Posterior cingulate gyrus (tissue), 11 donors: ENCODE data around the gene USH2A.
"Not testable (repeated sequence)": the region's sequence is repeated elsewhere in the genome, so short reads cannot be mapped to it uniquely, and the experiment has no call there.

Source experiments
- DNase-seq, 10 donors: peaks; one replicate each; pipeline versions ENCODE4 v3.0.0 to v3.0.0-alpha.2; 2020 to 2021; ENCODE audit warnings: mixed read lengths in 3 of 10
- intact Hi-C: fragments of 100-400 bp; cut with DNase I; formaldehyde crosslinking; loops from one replicate; pipeline ENCODE4 v1.15.1; 2023

The USH2A gene

GRCh38 chr1:216057947-216058346, 365.3 kb downstream of the USH2A start:
- no peak for DNase-seq
- intact Hi-C loops, result no loop called here

DNA sequence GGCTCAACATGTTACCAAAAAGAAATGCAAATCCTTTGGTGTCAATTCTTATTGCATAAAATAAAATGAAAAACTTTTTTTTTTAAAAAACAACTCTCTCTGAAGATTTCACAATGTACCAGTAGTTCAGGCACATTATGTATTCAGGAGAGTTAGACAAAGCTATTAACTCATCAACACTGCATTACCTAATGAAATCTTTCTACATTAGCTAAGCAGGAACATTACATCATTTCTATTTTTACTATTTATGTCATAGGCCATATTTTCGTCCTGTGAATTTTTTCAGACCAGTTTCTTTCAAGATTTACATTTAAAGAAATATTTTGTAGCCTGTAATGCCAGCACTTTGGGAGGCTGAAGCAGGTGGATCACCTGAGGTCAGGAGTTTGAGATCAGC, 366.2 kb downstream of the USH2A start:
- intact Hi-C loops, result no loop called here
- DNase-seq, result no peak

DNA sequence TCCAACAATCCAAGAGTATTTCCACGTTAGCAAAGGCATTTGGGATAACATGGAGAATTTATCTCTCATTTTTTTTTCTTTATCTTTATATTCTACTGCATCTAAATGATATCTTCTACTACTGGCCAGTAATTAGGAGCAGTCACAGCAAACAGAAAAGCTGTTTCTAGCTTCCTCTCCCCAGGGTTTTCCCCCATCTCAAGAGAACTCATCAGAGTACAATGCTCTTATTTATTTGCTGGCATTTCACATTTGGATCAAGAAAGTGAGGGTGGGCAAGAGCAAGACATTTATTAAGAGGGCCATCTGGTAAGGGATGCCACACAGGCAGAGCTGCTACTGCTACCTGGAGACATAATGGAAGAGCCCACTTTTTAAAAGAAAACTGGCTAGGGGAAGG, 368.2 kb downstream of the USH2A start:
- intact Hi-C loops, result no loop called here
- DNase-seq, result no peak

DNA sequence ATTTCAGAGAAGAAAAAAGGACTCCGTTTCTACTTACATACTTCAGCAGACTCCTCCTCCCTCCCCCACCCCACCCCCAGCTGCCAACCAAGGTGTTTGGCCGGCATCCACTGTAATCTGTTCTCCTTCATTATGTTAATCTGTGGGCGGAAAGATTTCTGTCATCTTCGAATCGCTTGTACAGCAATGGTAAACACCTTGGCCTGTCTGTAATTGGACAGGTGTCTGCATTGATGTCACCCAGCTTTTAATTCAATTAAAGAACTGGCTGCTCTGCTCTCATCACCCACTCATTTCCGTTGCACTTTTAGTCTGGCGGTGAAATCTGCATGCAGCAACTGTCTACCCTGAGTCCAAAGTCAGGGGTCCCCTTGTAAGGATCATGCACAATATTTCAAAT, 368.6 kb downstream of the USH2A start:
- no peak for DNase-seq
- intact Hi-C loops, result no loop called here

GRCh38 chr1:216051071-216051470, 372.2 kb downstream of the USH2A start:
- intact Hi-C loops, result no loop called here
- DNase-seq, result no peak

DNA sequence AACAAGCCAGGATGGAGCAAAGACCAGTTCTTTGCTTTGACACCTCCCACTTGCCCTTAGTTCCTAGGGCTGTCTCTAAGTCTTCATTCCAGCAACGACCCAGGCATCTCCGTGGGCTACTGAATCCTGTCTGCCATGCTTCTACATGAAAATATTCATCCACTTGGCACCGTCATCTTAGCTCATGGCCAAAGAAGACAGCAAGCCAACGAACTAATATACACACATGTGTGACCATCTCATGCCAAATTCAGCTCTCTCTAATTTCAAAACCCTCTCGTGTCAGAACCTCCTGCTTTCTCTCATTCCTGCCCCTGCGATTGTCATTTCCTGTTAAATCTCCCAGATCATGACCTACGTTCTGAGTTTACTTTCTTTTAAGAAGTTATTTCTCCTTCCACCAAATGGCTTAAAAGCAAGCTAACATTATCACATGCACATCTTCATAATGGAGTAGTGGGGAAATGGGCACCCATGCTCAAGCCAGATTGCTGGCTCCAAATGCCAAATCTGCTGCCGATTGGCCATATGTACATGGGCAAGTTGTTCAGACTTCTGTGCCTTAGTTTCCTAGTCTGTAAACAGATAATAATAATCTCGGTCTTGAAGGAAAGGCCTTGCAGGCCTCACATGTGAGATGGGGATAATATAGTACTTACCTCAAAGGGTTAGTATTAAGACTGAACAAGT, 373.4 kb downstream of the USH2A start:
- DNase-seq, result no peak
- intact Hi-C loops, result no loop called here

DNA sequence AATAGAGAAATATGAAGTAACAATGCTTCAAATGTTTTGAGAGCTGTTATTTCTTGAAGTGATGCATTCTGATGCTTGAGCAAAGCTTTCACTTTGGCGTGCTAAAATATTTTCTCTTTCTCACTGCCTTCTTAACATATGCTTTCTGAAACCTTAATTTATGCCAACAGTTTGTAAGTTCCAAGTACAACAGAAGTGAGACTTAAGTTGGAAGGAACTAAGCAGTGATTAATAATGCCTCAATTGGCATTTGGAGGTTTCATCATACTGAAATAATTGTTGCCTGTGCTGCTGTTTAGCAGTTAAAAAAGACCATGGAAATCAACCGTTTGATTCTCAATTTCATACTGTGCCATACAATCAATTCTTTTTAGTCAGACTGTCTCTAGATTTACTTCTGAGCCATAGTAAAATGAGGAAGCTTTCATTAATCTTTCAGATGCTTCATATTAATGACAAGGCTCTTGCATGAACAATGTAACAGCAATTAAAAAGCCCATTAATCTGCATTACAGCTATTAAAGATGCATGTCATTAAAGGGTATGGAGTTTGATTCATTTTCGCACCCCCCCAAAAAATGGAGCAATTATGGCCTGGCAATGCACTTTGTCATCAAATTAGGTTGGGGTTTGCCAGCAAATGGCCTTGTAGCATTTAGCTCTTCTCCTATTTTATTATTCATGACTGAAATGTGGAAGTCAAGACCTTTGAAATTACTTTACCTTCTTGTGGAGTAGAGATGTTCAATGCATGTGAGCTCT, 375.3 kb downstream of the USH2A start:
- intact Hi-C loops, result no loop called here
- no peak for DNase-seq

- DNase-seq, result no peak
Measured at GRCh38 chr1:216046336-216046735, 376.9 kb downstream of the USH2A start.

DNA sequence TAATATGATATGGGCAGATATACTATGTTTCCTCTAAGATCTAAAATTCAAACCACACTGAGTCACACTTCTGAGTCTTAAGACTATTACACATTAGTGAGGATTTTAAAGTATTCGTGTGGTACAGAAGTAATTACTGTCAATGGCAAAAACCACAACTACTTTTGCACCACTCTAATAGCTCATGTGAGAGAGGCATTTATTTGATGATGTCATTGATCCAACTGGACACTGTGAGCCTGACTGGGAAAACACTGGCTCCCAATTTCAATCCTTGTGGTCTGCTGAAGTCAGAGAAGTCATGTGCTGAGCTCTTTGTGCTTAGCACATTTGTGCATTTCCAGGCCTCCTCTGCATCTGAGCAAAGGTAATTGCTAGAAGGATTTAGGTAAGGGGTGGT, 377.8 kb downstream of the USH2A start:
- intact Hi-C loops, result no loop called here
- DNase-seq, result no peak

More at GRCh38 chr1:216046336-216046735, 376.9 kb downstream of the USH2A start:
- intact Hi-C loops, result no loop called here

- DNase-seq, result no peak
- intact Hi-C loops, result no loop called here
Measured at GRCh38 chr1:216044538-216044937, 378.7 kb downstream of the USH2A start.

- DNase-seq, result no peak
- intact Hi-C loops, result no loop called here
Measured at GRCh38 chr1:216034506-216034905, 388.7 kb downstream of the USH2A start.

DNA sequence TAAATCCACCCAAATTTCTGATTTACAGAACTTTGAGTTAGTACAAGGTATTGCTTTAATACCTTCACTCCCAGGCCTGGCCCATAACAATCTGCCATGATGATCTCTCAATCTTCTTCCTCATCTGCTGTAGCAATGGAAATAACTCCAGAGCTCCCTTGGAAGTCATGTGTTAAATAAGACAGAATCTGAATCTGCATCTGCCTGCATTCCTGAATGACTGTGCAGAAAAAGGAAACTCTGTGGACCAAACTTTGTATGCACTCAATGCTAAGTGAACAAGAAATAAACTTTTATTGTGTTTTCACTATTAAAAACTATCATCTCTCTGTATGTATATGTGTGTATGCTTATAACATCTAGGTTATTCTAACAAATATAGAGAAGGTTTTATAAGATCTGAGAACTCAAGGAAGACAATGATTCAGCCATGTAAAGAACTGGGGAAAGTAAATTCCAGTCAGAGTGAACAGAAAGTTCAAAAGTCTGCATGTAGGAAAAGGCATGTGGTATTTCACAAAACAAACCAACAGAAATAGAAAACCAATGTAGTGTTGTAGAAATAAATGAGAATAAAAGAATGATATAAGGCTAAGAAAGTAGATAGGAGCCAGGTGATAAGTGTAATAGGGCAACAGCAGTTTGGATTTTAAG, 390.2 kb downstream of the USH2A start:
- no peak for DNase-seq
- intact Hi-C loops, result no loop called here

- DNase-seq, result no peak
- intact Hi-C loops, result no loop called here
Measured at GRCh38 chr1:216032284-216032683, 391.0 kb downstream of the USH2A start.

DNA sequence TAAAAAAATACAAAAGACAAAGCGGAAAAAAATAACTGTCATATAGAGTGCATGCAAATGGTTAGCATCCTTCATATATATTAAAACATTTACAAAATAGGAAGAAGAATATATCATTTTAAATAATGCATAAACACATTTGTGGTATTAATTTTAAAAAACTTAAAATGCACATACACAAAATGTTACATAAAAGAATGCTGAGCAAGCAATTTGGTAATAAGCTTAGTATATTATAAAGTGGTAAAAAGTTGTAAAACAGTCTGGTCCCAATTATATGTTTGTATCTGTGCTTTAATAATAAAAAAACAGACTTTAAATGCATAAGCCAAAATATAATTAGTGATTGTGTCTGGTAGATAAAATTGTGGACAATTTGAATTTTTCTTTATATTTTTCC, 394.6 kb downstream of the USH2A start:
- intact Hi-C loops, result no loop called here
- no peak for DNase-seq

- intact Hi-C loops, result no loop called here
- DNase-seq, result no peak
Measured at GRCh38 chr1:216024546-216024945, 398.7 kb downstream of the USH2A start.

GRCh38 chr1:216020743-216021345, 402.4 kb downstream of the USH2A start:
- DNase-seq, result no peak
- intact Hi-C loops, result no loop called here

DNA sequence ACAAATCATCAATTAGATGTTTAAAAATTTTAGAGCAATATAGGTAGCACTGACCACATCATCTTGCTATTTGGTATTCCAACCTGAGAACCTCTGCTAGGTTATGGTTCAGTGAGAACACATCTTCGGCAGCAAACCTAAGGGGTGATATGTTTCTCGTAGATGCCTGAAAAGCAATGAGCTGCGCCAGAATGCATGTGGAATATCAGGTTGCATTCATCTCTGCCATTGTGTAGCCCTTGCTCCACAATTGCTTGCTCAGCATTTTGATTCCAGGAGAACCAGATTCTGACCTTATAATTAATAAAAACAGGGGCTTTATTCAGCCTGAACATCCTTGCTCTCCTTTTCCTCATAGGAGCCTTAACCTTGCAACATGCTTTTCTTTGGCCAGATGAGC, 408.1 kb downstream of the USH2A start:
- no peak for DNase-seq
- intact Hi-C loops, result no loop called here

GRCh38 chr1:216014086-216014485, 409.2 kb downstream of the USH2A start:
- no peak for DNase-seq
- intact Hi-C loops, result no loop called here

GRCh38 chr1:216009456-216009855, 413.8 kb downstream of the USH2A start:
- DNase-seq, intact Hi-C loops: not testable (repeated sequence)

DNA sequence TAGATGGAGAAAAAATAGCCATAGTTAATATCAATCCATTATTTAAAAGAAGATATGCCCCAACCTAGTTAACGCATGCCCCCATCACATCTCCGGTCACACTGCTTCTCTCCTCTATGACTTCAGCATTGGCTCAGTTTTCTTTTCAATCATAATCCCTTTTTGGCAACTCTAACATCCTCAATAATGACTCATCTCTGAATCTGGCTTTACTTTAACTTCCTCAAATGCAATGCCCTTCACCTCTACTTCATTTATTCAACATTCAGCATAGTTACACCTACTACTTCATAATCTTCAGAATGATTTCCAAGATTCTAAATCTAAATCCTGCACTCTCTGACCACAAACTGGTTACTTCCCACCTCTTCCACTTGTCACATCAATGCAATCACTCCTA, 417.3 kb downstream of the USH2A start:
- intact Hi-C loops, result no loop called here
- no peak for DNase-seq

DNA sequence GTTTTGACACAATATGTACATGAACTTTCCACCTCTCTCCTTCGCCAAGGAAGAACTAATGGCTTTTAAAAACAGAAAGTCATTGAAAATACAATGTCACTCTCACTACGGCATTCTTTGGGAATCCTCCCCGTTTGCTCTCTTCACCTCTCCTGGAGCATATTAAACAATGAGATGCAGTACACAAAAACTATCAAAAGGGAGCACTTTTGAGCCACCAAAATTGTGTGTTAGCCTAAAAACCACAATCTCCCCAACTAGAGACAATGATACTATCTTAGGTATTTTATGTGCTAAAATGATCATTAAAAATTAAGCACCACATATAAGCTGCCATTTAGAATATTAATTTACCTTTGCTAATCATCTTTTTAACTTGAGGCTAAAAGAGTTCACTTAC, 430.6 kb downstream of the USH2A start:
- intact Hi-C loops, result no loop called here
- no peak for DNase-seq
